Aorta (tissue), 5 donors: ENCODE results near the gene UBXN11. TPM values are rescaled to one million over a fixed set of nuclear protein-coding genes. Genes with fewer than 3 reads are reported as not detected.

Experiments used
- ATAC-seq: fragments of 200-7000 bp; cut with Tn5 transposase; one replicate; pipeline ENCODE4 v1.9.1; 2022; ENCODE audit warnings: moderate library complexity; ENCODE audit not compliant: low FRiP score
- DNase-seq, 2 donors: peaks; one replicate each; pipeline ENCODE4 v3.0.0-alpha.2; 2020
- H3K27ac ChIP-seq, 2 donors: one replicate each; pipeline ENCODE4 v1.5.1; 2013; ENCODE audit warnings: low read length in 2 of 2, mild to moderate bottlenecking in 2 of 2, moderate library complexity in 2 of 2, control low read depth in 1 of 2, inconsistent platforms in 1 of 2, low read depth in 1 of 2
- H3K27me3 ChIP-seq, 2 donors: one replicate each; pipeline ENCODE4 v1.6.1; 2013; ENCODE audit warnings: control low read depth in 1 of 2, low read length in 1 of 2, mild to moderate bottlenecking in 1 of 2, moderate library complexity in 1 of 2; ENCODE audit not compliant: insufficient read depth in 2 of 2, control insufficient read depth in 1 of 2
- H3K36me3 ChIP-seq, 2 donors: one replicate each; pipeline ENCODE4 v1.6.1; 2013; ENCODE audit warnings: control low read depth in 1 of 2, low read length in 1 of 2, mild to moderate bottlenecking in 1 of 2; ENCODE audit not compliant: insufficient read depth in 2 of 2, control insufficient read depth in 1 of 2
- H3K4me1 ChIP-seq, 2 donors: one replicate each; pipeline ENCODE4 v1.6.1; 2013; ENCODE audit warnings: low read length in 2 of 2, control low read depth in 1 of 2, mild to moderate bottlenecking in 1 of 2, moderate library complexity in 1 of 2; ENCODE audit not compliant: insufficient read depth in 2 of 2, control insufficient read depth in 1 of 2
- H3K4me3 ChIP-seq, 2 donors: one replicate each; pipeline ENCODE4 v1.5.1; 2013; ENCODE audit warnings: low read length in 2 of 2, control low read depth in 1 of 2, mild to moderate bottlenecking in 1 of 2
- H3K9me3 ChIP-seq: one replicate; pipeline ENCODE4 v1.6.1; 2013; ENCODE audit warnings: mild to moderate bottlenecking, low read length; ENCODE audit not compliant: control insufficient read depth
- WGBS, 2 donors: extraction: QIAGEN DNeasy Blood & Tissue Kit; methylation state at CpG; one replicate each; pipeline ENCODE4 v1.1.7; 2013; 5-methylcytosine and 5-hydroxymethylcytosine counted together
- intact Hi-C, 2 donors: fragments of 100-400 bp; cut with DNase I; formaldehyde crosslinking; loops; one replicate each; pipeline versions ENCODE4 v1.14.2 to v1.15.0; 2022
- polyA plus RNA-seq, 2 donors: library from polyadenylated mRNA; stranded (reverse); fragments of 200-250 nt; gene quantifications; one replicate each; pipeline ENCODE4 v1.2.3, GENCODE V29; 2013
- total RNA-seq, 2 donors: library from RNA; stranded (reverse); fragmentation: NEBNext Ultra II Directional; extraction: Animal tissue kit (Norgen Biotek cat#: 25700); gene quantifications; one replicate each; pipeline ENCODE4 v1.2.1, GENCODE V29; 2021
- donor health status: healthy with polysubstance abuse.
- donor health status: Bipolar disorder and iron deficiency.
- donor health status: DM: no; HTN: no; CAD: no.
- donor health status: DM: no; HTN: no; CAD: no.
- donor health status: DM: yes; HTN: yes; CAD: no.

UBXN11 gene
- total and polyA plus RNA-seq, 4 donors = 11.6 to 46.8 (median 24.2) TPM

DNA sequence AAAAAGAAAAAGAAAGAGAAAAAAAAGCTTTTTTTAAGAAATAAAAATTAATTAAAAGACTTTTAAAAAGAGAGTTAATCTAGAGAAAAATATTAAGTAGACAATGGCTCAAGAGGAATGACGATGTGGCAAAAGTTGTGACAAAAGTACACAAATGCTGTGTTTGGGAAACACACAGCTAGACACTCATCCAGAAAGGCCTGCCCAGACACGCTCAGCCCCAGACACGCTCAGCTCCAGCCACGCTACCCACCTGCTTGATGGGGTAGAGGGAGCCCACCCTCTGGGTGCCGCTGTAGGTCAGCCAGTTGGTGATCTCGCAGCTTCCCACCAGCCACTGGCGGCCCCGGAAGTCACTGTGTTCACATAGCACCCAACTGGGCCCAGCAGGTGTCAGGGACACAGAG lies 21.5 kb upstream of the UBXN11 start:
- WGBS, 2 donors = 82% methylated on average over 8 of the region's 8 CpGs
- intact Hi-C loops = no loop called here

DNA sequence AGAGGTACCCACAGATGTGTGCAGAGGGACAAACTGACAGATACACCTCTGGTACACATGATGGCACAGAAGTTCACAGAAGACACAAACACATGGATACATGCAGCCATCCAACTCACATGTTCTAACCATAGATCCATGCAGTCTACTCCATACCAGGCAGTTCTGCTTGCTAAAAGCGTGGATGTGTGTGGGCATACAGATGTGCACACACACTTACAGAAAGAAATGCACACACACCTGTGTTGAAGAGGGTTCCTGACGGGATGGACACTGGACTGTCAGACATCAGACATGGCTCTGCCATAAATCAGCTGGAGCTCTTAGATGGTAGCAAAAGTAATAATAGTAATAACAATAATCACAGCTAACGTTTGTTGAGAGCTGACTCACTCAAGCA lies 18.1 kb upstream of the UBXN11 start:
- 69 to 71% methylated on average over 3 of the region's 3 CpGs for WGBS, 2 donors
- intact Hi-C loops = loop anchor here in 1 of 2 donors (5.0 kb wide), 1 partner anchor 217 kb away; no protein-coding TSS in a partner anchor
- H3K27ac ChIP-seq = no peak overlapping the region
- no peaks in the 10 kb centered on the region for H3K36me3 ChIP-seq
- no peaks in the 10 kb centered on the region for H3K27me3 ChIP-seq
- H3K4me1 ChIP-seq = no peaks in the 10 kb centered on the region
- H3K4me3 ChIP-seq = no peak overlapping the region
- H3K9me3 ChIP-seq = no peaks in the 10 kb centered on the region
- ATAC-seq (no peak), DNase-seq (no peak)

More for the DNA sequence above, 21.5 kb upstream of the UBXN11 start:
- ATAC-seq (no peak), DNase-seq (no peak)
- Histone ChIP-seq H3K9me3 (no peaks in the 10 kb centered on the region), H3K27me3 (no peaks in the 10 kb centered on the region), H3K27ac (no peak overlapping the region), H3K36me3 (no peaks in the 10 kb centered on the region), H3K4me1 (no peaks in the 10 kb centered on the region), H3K4me3 (no peak overlapping the region)

DNA sequence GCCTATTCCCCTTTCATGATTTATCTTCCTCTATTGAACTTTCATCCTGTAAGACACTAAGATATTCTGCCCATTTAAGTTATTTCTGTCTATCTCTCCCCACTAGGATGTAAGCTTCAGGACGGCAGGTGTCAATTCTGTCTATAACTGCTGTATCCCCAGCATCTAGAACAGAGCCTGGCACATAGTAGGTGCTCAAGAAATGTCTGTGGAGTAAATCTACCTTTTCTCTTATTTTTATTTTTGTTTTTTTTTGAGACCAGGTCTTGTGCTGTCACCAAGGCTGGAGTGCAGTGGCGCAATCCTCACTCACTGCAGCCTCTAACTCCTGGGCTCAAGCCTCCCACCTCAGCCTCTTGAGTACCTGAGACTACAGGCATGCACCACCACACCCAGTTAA lies 16.9 kb upstream of the UBXN11 start:
- H3K9me3 ChIP-seq = no peaks in the 10 kb centered on the region
- no peak for ATAC-seq
- H3K27ac ChIP-seq = no peak overlapping the region
- no peak for DNase-seq
- no peaks in the 10 kb centered on the region for H3K36me3 ChIP-seq
- no peak overlapping the region for H3K4me3 ChIP-seq
- H3K27me3 ChIP-seq = no peaks in the 10 kb centered on the region
- WGBS, 2 donors = 92 to 93% methylated on average over 2 of the region's 2 CpGs
- H3K4me1 ChIP-seq = no peaks in the 10 kb centered on the region
- intact Hi-C loops = loop anchor here in 1 of 2 donors (5.0 kb wide), 1 partner anchor 216 kb away; no protein-coding TSS in a partner anchor

DNA sequence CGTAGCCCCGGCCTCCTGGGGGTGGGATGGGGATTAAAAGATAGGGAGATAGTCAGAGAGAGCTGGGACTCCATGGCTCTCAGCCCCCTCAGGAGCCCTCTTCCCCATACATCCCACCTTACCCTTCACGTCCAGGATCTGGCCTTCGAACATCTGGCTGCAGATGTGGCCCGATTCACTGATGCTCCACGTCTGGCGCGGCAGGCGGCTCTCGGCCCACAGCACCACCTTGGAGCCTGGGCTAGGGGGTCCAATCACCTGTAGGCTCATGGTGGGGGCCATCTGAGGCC lies 15.6 kb upstream of the UBXN11 start:
- H3K27me3 ChIP-seq = no peaks in the 10 kb centered on the region
- H3K9me3 ChIP-seq = no peaks in the 10 kb centered on the region
- intact Hi-C loops = loop anchor here (1.0 to 5.0 kb wide), 2 partner anchors 47 to 215 kb away; no protein-coding TSS in a partner anchor
- no peaks in the 10 kb centered on the region for H3K4me1 ChIP-seq
- no peak overlapping the region for H3K4me3 ChIP-seq
- DNase-seq (no peak), ATAC-seq (no peak)
- H3K27ac ChIP-seq = no peak overlapping the region
- H3K36me3 ChIP-seq = no peaks in the 10 kb centered on the region
- 69 to 75% methylated on average over 10 of the region's 10 CpGs for WGBS, 2 donors

DNA sequence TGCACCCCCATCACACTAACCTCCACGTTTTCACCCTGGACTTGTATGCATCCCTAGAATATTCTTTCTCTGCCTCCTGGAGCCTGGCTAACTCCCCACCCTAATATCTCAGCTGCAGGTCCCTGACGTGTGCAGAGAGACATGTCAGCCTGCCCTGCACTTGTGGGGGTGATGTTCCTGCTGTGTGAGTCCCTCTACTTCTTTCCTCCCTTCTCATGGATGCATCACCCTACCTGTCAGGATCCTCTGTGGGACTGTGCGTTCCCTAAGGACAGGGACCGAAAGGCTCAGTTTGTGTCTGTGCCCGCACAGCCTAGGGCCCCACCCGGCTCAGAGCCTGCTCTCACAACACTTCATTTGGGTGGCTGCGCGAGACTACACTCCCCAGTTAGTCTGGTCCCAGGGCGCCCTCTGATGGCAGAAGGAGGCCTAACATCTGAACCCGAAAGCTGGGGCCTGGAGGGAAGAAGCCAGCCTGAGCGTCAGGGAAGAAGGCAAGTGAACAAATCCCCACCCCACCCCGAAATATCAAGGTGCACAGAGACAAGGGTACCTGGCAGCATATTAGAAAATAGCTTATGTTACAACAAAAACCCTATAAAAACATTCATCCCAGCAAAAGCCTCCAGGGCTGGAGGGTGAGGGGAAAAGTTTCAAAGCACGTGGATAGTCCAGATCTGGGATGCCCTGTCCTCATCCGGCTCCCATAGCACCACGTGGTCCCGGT lies 15.0 kb upstream of the UBXN11 start:
- intact Hi-C loops = loop anchor here (1.0 to 5.0 kb wide), 3 partner anchors 46 to 214 kb away; partner anchors contain the start of genes C1orf232 (in 1 of the 2) and ZNF593 (in 1 of the 2)
- no peak overlapping the region for H3K27ac ChIP-seq
- H3K4me1 ChIP-seq = no peaks in the 10 kb centered on the region
- H3K4me3 ChIP-seq = no peak overlapping the region
- WGBS, 2 donors = 11 to 18% methylated on average over 16 of the region's 16 CpGs
- H3K36me3 ChIP-seq = no peaks in the 10 kb centered on the region
- peak; percentile 95 to 97 for DNase-seq
- ATAC-seq = peak; percentile 92
- no peaks in the 10 kb centered on the region for H3K27me3 ChIP-seq
- no peaks in the 10 kb centered on the region for H3K9me3 ChIP-seq

DNA sequence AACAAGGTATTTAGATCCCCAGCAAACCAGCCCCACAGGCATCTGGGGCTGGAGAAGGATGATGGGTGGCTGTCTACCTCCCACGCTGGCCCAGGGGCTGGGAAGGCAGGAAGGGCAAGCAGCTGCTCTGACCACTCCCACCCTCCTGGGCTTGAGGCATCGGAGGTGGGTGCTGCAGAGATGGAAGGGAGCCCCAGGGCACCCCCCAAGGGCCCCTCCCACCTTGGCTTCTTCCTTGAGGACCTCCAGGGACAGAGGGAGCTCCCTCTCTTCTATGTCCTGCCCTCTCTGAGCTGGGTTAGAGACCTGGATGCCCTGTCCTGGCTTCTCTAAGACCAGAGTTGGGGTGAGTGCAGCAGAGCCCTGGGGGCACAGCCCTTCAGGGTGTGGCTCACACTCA lies 14.5 kb upstream of the UBXN11 start:
- 69 to 70% methylated on average over 2 of the region's 2 CpGs for WGBS, 2 donors
- H3K27ac ChIP-seq = no peak overlapping the region
- no peak for DNase-seq
- H3K36me3 ChIP-seq = no peaks in the 10 kb centered on the region
- H3K27me3 ChIP-seq = no peaks in the 10 kb centered on the region
- no peaks in the 10 kb centered on the region for H3K4me1 ChIP-seq
- intact Hi-C loops = loop anchor here in 1 of 2 donors (1.0 to 5.0 kb wide), 3 partner anchors 46 to 214 kb away; partner anchors contain the start of genes C1orf232 and ZNF593
- H3K9me3 ChIP-seq = no peaks in the 10 kb centered on the region
- peak; percentile 16 for ATAC-seq
- no peak overlapping the region for H3K4me3 ChIP-seq

DNA sequence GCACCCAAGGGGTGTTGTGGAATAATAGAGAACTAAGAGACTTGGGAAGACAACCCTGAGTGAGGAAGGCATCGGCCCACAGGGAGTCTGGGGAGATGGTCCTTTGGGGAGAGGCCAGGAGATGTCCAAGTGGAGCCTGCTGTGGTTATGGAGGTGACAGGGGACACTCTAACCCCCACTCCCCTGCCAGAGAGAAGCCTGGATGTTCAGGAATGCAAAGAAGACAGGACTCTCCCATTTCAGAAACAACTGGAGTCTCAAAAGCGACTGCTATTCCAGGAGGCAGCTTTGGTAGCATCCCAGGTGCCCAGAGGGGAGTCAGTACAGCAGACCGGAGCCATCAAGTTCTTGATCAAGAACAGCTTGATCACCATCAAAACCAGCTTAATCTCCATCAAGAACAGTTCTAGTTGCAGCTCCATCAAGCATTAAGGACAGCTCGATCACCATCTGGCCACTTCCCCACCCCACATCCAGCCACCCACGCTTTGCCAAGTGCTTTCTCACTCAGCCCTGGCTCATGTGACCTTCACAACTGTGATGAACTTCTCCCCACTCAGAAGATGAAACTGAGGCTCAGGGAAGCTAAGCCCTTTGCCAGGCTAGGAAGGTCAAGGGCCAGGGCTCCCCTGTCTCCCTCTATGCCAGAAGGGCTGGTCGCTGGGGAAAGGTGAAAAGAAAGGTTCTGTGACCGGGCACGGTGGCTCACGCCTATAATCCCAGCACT lies 12.1 kb upstream of the UBXN11 start:
- WGBS, 2 donors = 85 to 92% methylated on average over 9 of the region's 9 CpGs
- no peaks in the 10 kb centered on the region for H3K27me3 ChIP-seq
- no peak overlapping the region for H3K27ac ChIP-seq
- intact Hi-C loops = no loop called here
- no peak overlapping the region for H3K4me3 ChIP-seq
- DNase-seq (peak in 1 of 2 donors; percentile 73), ATAC-seq (no peak)
- H3K4me1 ChIP-seq = no peaks in the 10 kb centered on the region
- no peaks in the 10 kb centered on the region for H3K9me3 ChIP-seq
- H3K36me3 ChIP-seq = no peaks in the 10 kb centered on the region

DNA sequence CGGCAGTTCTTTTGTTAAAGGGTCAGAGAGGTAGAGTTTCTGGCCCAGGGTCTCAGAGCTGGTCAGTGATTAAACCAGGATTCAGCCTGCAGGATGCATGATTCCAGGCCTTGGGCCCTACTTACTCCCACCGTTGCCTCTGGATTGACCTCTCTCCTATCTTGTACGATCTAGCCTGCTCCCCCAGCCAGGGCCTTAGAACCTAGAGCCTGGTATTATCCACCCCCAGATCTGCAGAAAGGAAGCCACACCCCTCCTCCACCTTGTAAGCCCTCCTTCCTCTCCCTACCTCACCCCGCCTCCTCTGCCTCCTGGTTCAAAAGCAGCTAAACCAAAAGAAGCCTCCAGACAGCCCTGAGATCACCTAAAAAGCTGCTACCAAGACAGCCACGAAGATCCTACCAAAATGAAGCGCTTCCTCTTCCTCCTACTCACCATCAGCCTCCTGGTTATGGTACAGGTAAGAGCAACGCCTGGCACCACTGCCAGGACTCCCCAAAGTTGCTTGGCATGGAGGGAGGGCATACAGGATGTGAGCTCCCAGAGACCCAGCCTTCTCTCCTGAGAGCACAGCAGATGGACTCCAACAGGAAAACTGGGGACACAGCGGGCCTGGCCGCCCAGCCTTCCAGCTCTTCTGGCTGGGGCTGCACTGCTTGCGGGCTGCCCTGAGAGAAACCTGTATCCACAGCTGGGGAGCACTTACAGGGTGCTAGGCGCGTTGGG lies 11.3 kb upstream of the UBXN11 start, which contains the start of gene CD52:
Gene CD52 (plus strand): TSS at position 347 of the 726 bp plus-strand sequence. CDS start 60 bp downstream, at position 407.
- Histone ChIP-seq H3K4me3 (no peak within 1 kb of the TSS), H3K27me3 (no peaks in the 10 kb centered on the region), H3K27ac (no peak within 1 kb of the TSS), H3K9me3 (no peaks in the 10 kb centered on the region), H3K36me3 (no peaks in the 10 kb centered on the region), H3K4me1 (no peaks in the 10 kb centered on the region)
- intact Hi-C loops = no loop called here
- ATAC-seq (no peak), DNase-seq (no peak)
- 79 to 82% methylated on average over 12 of the region's 12 CpGs for WGBS, 2 donors
